OCI-LY3 (cell line): Measurements from ENCODE around the gene PSME2.

Experiments used
- EZH2phosphoT487 ChIP-seq: fragments of 200-600 bp; shearing (Covaris generic); IDR thresholded peaks from 2 replicates; pipeline ENCODE4 v1.6.1; 2018; ENCODE audit warnings: antibody characterized with exemption, mixed run types, low read depth
- TF ChIP-seq, protein P1 (sequence below): fragments of 200-600, 300-600 bp; sonication (generic); IDR thresholded peaks from 2 replicates; pipeline ENCODE4 v1.5.1; 2014; ENCODE audit warnings: antibody characterized with exemption, low read length, low read depth

DNA sequence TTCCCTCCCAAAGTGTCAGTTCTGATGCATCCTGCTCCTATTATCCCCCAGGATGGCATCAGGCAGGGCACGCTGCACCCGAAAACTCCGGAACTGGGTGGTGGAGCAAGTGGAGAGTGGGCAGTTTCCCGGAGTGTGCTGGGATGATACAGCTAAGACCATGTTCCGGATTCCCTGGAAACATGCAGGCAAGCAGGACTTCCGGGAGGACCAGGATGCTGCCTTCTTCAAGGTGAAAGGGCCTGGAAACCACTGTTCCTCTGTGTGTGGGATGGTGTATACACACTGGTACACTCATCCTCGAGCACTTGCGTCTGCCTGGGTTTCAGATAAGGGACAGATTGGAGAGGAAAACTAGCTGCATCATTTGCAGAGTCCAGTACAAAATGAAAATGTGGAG is 15.7 kb upstream of the PSME2 start:
- TF ChIP-seq, protein P1, sequence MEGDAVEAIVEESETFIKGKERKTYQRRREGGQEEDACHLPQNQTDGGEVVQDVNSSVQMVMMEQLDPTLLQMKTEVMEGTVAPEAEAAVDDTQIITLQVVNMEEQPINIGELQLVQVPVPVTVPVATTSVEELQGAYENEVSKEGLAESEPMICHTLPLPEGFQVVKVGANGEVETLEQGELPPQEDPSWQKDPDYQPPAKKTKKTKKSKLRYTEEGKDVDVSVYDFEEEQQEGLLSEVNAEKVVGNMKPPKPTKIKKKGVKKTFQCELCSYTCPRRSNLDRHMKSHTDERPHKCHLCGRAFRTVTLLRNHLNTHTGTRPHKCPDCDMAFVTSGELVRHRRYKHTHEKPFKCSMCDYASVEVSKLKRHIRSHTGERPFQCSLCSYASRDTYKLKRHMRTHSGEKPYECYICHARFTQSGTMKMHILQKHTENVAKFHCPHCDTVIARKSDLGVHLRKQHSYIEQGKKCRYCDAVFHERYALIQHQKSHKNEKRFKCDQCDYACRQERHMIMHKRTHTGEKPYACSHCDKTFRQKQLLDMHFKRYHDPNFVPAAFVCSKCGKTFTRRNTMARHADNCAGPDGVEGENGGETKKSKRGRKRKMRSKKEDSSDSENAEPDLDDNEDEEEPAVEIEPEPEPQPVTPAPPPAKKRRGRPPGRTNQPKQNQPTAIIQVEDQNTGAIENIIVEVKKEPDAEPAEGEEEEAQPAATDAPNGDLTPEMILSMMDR, result no peak
- no peak for TF ChIP-seq EZH2phosphoT487
